ENCODE results near the gene GMPS.

The GMPS gene

GRCh38 chr3:155938409-155938808, 68.0 kb downstream of the GMPS start:
- H3K4me3 ChIP-seq (ENCODE audit: low read length): no peak overlapping the region
- no peak for DNase-seq (ENCODE audit: low read depth, low spot score)
- H3K36me3 ChIP-seq (ENCODE audit: control insufficient read depth, insufficient read depth, low read length): no peaks in the 10 kb centered on the region; the same call in 1 of the 2 replicates
- H3K27me3 ChIP-seq (ENCODE audit: control insufficient read depth, insufficient read depth, low read length): no peaks in the 10 kb centered on the region
- WGBS (ENCODE audit: insufficient coverage, insufficient read length): no CpG with 5 or more reads among the region's 2 CpGs
- H3K9me3 ChIP-seq (ENCODE audit: control insufficient read depth, insufficient read depth, low read length): no peaks in the 10 kb centered on the region
- no peaks in the 10 kb centered on the region for H3K4me1 ChIP-seq (ENCODE audit: control insufficient read depth, insufficient read depth, low read length)
- no peak overlapping the region for H3K27ac ChIP-seq (ENCODE audit: low read length)

GRCh38 chr3:155941354-155941753, 70.9 kb downstream of the GMPS start:
- no peak for DNase-seq (ENCODE audit: low read depth, low spot score)
- no peaks in the 10 kb centered on the region for H3K27me3 ChIP-seq (ENCODE audit: control insufficient read depth, insufficient read depth, low read length)
- H3K27ac ChIP-seq (ENCODE audit: low read length): no peak overlapping the region
- no peaks in the 10 kb centered on the region for H3K9me3 ChIP-seq (ENCODE audit: control insufficient read depth, insufficient read depth, low read length)
- no peaks in the 10 kb centered on the region for H3K36me3 ChIP-seq (ENCODE audit: control insufficient read depth, insufficient read depth, low read length)
- WGBS (ENCODE audit: insufficient coverage, insufficient read length): no CpG with 5 or more reads among the region's 5 CpGs
- no peak overlapping the region for H3K4me3 ChIP-seq (ENCODE audit: low read length)
- H3K4me1 ChIP-seq (ENCODE audit: control insufficient read depth, insufficient read depth, low read length): no peaks in the 10 kb centered on the region

GRCh38 chr3:155944081-155944480, 73.6 kb downstream of the GMPS start:
- no peaks in the 10 kb centered on the region for H3K27me3 ChIP-seq (ENCODE audit: control insufficient read depth, insufficient read depth, low read length)
- H3K36me3 ChIP-seq (ENCODE audit: control insufficient read depth, insufficient read depth, low read length): no peaks in the 10 kb centered on the region
- H3K27ac ChIP-seq (ENCODE audit: low read length): no peak overlapping the region
- WGBS (ENCODE audit: insufficient coverage, insufficient read length): 100% methylated on average over 2 of the region's 2 CpGs
- no peak overlapping the region for H3K4me3 ChIP-seq (ENCODE audit: low read length)
- no peaks in the 10 kb centered on the region for H3K4me1 ChIP-seq (ENCODE audit: control insufficient read depth, insufficient read depth, low read length)
- DNase-seq (ENCODE audit: low read depth, low spot score): no peak
- H3K9me3 ChIP-seq (ENCODE audit: control insufficient read depth, insufficient read depth, low read length): no peaks in the 10 kb centered on the region

GRCh38 chr3:155946178-155946577, 75.7 kb downstream of the GMPS start:
- DNase-seq (ENCODE audit: low read depth, low spot score): no peak
- H3K4me3 ChIP-seq (ENCODE audit: low read length): no peak overlapping the region
- H3K27me3 ChIP-seq (ENCODE audit: control insufficient read depth, insufficient read depth, low read length): no peaks in the 10 kb centered on the region
- H3K36me3 ChIP-seq (ENCODE audit: control insufficient read depth, insufficient read depth, low read length): no peaks in the 10 kb centered on the region
- H3K9me3 ChIP-seq (ENCODE audit: control insufficient read depth, insufficient read depth, low read length): no peaks in the 10 kb centered on the region
- no peak overlapping the region for H3K27ac ChIP-seq (ENCODE audit: low read length)
- peaks cover 3% of the 10 kb centered on the region; the same call in 1 of the 2 replicates for H3K4me1 ChIP-seq (ENCODE audit: control insufficient read depth, insufficient read depth, low read length)
- no CpG with 5 or more reads among the region's 2 CpGs for WGBS (ENCODE audit: insufficient coverage, insufficient read length)

GRCh38 chr3:155948476-155948875, 78.0 kb downstream of the GMPS start:
- H3K4me1 ChIP-seq (ENCODE audit: control insufficient read depth, insufficient read depth, low read length): peaks cover 3% of the 10 kb centered on the region; the same call in 1 of the 2 replicates

GRCh38 chr3:155949453-155950217, 79.2 kb downstream of the GMPS start:
- no CpG with 5 or more reads among the region's 8 CpGs for WGBS (ENCODE audit: insufficient coverage, insufficient read length)
- Histone ChIP-seq H3K9me3 (ENCODE audit: control insufficient read depth, insufficient read depth, low read length) (no peaks in the 10 kb centered on the region), H3K27ac (ENCODE audit: low read length) (no peak overlapping the region), H3K4me3 (ENCODE audit: low read length) (no peak overlapping the region), H3K4me1 (ENCODE audit: control insufficient read depth, insufficient read depth, low read length) (peaks cover 3% of the 10 kb centered on the region; the same call in 1 of the 2 replicates), H3K36me3 (ENCODE audit: control insufficient read depth, insufficient read depth, low read length) (no peaks in the 10 kb centered on the region), H3K27me3 (ENCODE audit: control insufficient read depth, insufficient read depth, low read length) (no peaks in the 10 kb centered on the region)
- no peak for DNase-seq (ENCODE audit: low read depth, low spot score)

More at GRCh38 chr3:155948476-155948875, 78.0 kb downstream of the GMPS start:
- H3K4me3 ChIP-seq (ENCODE audit: low read length): no peak overlapping the region
- no CpG with 5 or more reads among the region's 4 CpGs for WGBS (ENCODE audit: insufficient coverage, insufficient read length)
- H3K27ac ChIP-seq (ENCODE audit: low read length): no peak overlapping the region
- no peaks in the 10 kb centered on the region for H3K27me3 ChIP-seq (ENCODE audit: control insufficient read depth, insufficient read depth, low read length)
- H3K36me3 ChIP-seq (ENCODE audit: control insufficient read depth, insufficient read depth, low read length): no peaks in the 10 kb centered on the region
- no peaks in the 10 kb centered on the region for H3K9me3 ChIP-seq (ENCODE audit: control insufficient read depth, insufficient read depth, low read length)
- DNase-seq (ENCODE audit: low read depth, low spot score): no peak

- Histone ChIP-seq H3K27me3 (ENCODE audit: control insufficient read depth, insufficient read depth, low read length) (no peaks in the 10 kb centered on the region), H3K36me3 (ENCODE audit: control insufficient read depth, insufficient read depth, low read length) (no peaks in the 10 kb centered on the region), H3K4me3 (ENCODE audit: low read length) (no peak overlapping the region), H3K27ac (ENCODE audit: low read length) (no peak overlapping the region), H3K4me1 (ENCODE audit: control insufficient read depth, insufficient read depth, low read length) (no peaks in the 10 kb centered on the region), H3K9me3 (ENCODE audit: control insufficient read depth, insufficient read depth, low read length) (no peaks in the 10 kb centered on the region)
- WGBS (ENCODE audit: insufficient coverage, insufficient read length): no CpG with 5 or more reads among the region's 4 CpGs
- no peak for DNase-seq (ENCODE audit: low read depth, low spot score)
These were observed 86.3 kb downstream of the GMPS start for GRCh38 chr3:155956508-155957411.

- Histone ChIP-seq H3K27me3 (ENCODE audit: control insufficient read depth, insufficient read depth, low read length) (no peaks in the 10 kb centered on the region), H3K27ac (ENCODE audit: low read length) (no peak overlapping the region), H3K36me3 (ENCODE audit: control insufficient read depth, insufficient read depth, low read length) (no peaks in the 10 kb centered on the region), H3K4me3 (ENCODE audit: low read length) (no peak overlapping the region), H3K4me1 (ENCODE audit: control insufficient read depth, insufficient read depth, low read length) (no peaks in the 10 kb centered on the region), H3K9me3 (ENCODE audit: control insufficient read depth, insufficient read depth, low read length) (no peaks in the 10 kb centered on the region)
- no peak for DNase-seq (ENCODE audit: low read depth, low spot score)
- WGBS (ENCODE audit: insufficient coverage, insufficient read length): no CpG with 5 or more reads among the region's 3 CpGs
These were observed 87.0 kb downstream of the GMPS start for GRCh38 chr3:155957412-155957880.

GRCh38 chr3:155958676-155959075, 88.2 kb downstream of the GMPS start:
- Histone ChIP-seq H3K9me3 (ENCODE audit: control insufficient read depth, insufficient read depth, low read length) (no peaks in the 10 kb centered on the region), H3K36me3 (ENCODE audit: control insufficient read depth, insufficient read depth, low read length) (no peaks in the 10 kb centered on the region), H3K27ac (ENCODE audit: low read length) (no peak overlapping the region), H3K27me3 (ENCODE audit: control insufficient read depth, insufficient read depth, low read length) (no peaks in the 10 kb centered on the region), H3K4me1 (ENCODE audit: control insufficient read depth, insufficient read depth, low read length) (no peaks in the 10 kb centered on the region), H3K4me3 (ENCODE audit: low read length) (no peak overlapping the region)
- no peak for DNase-seq (ENCODE audit: low read depth, low spot score)
- WGBS (ENCODE audit: insufficient coverage, insufficient read length): no CpG with 5 or more reads among the region's 3 CpGs

- DNase-seq (ENCODE audit: low read depth, low spot score): no peak
- H3K36me3 ChIP-seq (ENCODE audit: control insufficient read depth, insufficient read depth, low read length): no peaks in the 10 kb centered on the region
- H3K4me3 ChIP-seq (ENCODE audit: low read length): no peak overlapping the region
- H3K27ac ChIP-seq (ENCODE audit: low read length): no peak overlapping the region
- H3K27me3 ChIP-seq (ENCODE audit: control insufficient read depth, insufficient read depth, low read length): no peaks in the 10 kb centered on the region
- WGBS (ENCODE audit: insufficient coverage, insufficient read length): no CpG with 5 or more reads among the region's 8 CpGs
- no peaks in the 10 kb centered on the region for H3K4me1 ChIP-seq (ENCODE audit: control insufficient read depth, insufficient read depth, low read length)
- H3K9me3 ChIP-seq (ENCODE audit: control insufficient read depth, insufficient read depth, low read length): no peaks in the 10 kb centered on the region
These were observed 89.6 kb downstream of the GMPS start for GRCh38 chr3:155960060-155960459.
